ENCODE data around the gene SFRP5.

Gene SFRP5

DNA sequence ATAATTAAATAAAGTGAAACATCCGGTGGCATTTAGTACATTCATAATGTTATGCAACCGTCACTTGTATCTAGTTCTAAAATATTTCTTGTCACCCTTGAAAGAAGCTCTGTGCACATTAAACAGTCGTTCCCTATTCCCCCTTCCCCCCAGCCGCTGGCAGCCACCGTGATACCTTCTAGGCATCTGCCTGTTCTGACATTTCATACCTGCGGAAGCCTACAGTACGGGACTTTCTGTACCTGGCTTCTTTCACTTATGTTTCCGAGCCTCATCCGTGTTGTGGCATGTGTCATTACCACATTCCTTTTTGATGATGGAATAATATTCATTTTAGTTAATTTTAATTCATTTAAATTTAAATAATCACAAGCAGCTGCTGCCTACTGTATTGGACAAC lies 13.9 kb upstream of the SFRP5 start:
- no peak for DNase-seq (ENCODE audit: low read depth in 2 of 2)

DNA sequence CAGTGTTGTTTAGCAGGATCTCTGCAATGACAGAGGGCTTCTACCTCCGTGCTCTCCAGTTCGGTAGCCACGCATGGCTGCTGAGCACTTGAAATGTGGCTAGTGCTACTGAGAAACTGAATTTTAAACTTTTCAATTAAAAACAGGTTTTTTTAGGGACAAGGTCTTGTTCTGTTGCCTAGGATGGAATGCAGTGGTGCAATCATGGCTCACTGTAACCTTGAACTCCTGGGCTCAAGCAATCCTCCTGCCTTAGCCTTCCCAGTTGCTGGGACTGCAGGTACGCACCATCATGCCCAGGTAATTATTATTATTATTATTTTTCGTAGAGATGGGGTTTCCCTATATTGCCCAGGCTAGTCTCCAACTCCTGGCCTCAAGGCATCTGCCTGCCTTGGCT lies 13.4 kb upstream of the SFRP5 start:
- no peak for DNase-seq (ENCODE audit: low read depth in 2 of 2)

- no peak for DNase-seq (ENCODE audit: low read depth in 2 of 2)
These were observed 12.5 kb upstream of the SFRP5 start for GRCh38 chr10:97784200-97784810.

DNA sequence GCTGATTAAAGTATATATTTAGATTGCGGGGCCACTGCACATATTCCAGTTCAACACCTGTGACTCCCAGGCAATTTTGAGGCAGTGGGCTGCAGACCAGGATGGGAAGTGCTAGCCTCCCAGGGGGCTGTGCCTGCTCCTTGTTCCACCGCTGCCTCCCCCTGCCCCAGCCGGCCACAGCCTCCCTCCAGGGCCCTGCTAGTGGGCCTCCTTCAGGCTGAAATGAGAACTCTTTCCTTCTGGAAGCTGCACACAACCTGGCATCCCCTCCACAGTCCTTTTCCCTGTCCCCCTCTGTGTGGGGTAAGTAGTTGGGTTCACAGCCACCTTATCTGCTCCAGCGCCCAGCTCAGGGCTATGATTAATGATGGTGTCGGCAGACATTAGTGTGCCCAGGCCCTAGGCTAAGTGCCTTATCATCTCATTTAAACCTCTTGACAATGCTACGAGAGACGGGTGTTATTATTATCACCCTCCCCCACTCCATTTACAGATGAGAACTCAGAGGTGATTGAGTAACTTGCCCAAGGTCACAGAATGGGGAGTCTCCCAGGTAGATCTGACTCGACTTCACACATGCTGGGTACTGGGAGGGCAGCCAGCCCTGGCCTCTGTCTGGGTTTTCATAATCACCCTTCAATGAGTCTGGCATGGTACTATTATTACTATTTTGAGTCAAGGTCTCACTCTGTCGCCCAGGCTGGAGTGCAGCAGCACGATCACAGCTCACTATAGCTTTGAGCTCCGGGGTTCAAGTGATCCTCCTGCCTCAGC lies 10.8 kb upstream of the SFRP5 start:
- DNase-seq (ENCODE audit: low read depth in 2 of 2), result no peak

- no peak for DNase-seq (ENCODE audit: low read depth in 2 of 2)
These were observed 10.0 kb upstream of the SFRP5 start for GRCh38 chr10:97781618-97782331.

DNA sequence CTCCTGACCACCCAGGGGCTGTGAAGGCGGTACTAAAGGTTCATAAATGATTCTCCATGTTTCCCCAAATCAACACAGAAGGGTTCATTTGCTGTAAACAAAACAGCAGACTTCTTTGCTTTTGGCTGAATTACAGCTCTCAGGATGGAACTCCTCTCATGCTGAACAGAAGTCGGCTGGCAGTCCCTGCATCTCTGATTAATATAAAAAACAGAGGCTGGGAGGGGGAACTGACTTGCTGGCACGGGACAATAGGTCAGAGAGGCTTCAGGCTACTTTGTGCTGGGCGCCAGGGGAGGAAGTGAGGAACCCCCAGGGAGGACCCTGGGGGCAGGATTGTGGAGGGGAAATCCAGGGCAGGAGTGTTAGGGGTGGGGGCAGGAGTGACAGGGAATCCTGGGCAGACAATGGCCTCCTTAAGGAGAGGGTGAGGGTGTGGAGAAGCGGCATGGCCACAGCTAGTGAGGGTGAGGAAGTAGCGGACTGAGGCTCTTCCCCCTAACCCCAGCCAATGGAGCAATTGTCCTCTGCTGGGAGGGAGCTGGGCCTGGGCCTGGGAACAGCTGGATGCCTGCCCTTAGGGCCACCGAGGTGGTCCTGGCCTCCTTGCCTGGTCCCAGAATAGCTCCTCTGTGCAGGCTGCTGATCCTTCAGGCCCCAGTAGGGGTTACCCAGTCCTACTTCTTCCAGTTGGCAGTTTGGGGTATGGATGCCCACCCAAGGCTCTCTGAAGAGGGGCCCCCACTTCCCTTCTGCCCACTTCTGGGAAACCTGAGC lies 9.2 kb upstream of the SFRP5 start:
- DNase-seq (ENCODE audit: low read depth in 2 of 2), result no peak

DNA sequence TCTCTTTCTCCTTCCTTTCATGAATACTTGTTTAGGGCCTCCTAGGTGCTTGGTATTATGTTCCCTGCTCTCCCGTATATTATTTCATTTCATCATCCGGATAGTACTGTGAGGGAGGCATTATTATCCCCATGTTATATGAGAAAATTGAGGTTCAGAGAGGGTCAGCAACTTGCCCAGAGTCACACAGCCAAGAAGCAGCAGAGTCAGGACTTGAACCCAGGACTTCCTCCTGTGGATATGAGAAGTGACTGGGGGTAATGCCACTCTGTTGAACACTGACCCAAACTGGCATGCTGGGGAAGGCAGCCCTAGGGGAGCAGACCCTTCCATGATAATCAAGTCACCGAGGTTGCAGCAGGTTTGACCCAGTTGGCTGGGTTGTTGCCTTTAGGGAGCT lies 8.2 kb upstream of the SFRP5 start:
- no peak for DNase-seq (ENCODE audit: low read depth in 2 of 2)

DNA sequence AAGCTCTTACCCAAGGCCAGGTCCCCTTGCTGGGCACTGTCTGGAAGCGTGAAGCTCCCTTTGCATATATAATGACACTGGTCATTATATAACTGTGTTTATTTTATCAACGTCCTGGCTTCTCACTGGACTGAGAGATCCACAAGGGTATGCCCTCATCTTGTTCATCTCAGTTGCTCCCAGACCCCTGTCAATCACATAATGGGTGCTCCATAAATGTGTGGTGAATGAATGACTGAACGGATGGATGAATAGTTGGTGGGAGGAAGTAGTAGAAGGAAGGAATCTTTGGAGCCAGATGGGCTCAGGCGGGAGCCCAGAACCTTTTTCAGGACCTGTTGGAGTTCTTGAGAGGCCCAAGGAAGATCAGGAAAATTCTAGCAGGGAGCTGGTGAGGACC lies 7.7 kb upstream of the SFRP5 start:
- DNase-seq (ENCODE audit: low read depth in 2 of 2), result no peak

DNA sequence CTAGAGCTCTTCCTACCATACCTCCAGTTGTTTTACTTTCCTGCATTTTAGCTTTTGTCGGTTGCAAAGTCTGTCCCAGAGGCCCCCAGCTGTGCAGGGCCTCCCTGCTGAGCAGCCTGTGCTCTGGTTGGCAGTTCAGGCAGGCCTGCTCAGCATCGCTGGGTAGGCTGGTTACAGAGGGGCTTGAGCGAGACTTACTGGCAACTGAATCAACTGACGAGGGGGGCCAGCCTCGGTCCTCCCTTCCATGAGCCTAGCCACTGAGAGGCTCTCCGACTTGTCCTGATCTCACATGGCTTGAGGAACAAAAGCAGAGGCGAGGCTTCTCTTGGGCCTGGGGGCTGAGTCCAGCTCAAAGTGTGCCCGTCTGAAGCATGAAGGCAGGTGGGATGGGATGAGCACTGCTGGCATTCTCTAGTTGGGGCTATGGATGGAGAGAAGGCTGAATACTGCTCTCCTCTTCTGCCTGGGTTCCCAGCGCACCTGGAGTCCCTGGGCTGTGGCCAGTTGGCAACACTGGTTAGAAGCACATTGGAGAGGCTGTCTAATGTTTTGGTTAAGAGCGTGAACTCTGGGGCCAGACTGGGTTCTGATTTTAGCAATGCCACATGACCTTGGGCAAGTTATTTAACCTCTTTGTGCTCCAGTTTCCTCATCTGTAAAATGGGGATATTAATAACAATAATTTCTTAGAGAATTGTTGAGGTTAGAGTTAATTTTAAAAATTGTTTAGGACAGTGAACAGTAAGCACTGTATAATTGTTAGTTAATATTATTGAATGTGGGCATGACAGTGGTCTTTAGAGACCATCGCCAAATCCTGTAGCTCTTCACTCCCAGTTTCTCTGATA lies 6.9 kb upstream of the SFRP5 start:
- DNase-seq (ENCODE audit: low read depth in 2 of 2), result no peak

GRCh38 chr10:97777143-97777542 lies 5.3 kb upstream of the SFRP5 start:
- no peak for DNase-seq (ENCODE audit: low read depth in 2 of 2)

DNA sequence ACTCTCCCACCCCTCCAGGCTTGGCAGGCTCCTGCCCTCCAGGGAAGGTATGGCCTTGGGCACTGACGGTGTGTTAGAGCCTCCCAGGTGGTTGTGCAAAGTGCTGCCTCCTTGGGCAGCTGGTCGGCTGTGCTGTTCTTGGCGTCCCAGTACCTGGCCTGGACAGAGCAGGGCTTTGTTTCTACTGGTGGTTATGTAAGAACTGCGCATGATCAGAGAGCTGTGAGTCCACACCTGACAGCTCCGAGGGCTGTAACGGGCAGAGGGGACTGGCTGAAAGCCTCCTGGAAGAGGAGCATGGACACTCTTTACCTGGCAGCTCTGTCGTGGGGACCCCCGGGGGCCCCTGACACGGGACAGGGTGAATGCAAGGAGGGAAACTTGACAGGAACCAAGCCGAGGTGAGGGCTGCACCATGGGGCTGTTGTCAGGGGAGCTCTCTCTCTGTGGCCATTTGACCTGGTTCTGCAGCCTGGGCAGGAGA lies 3.1 kb upstream of the SFRP5 start:
- DNase-seq (ENCODE audit: low read depth in 2 of 2), result no peak

DNA sequence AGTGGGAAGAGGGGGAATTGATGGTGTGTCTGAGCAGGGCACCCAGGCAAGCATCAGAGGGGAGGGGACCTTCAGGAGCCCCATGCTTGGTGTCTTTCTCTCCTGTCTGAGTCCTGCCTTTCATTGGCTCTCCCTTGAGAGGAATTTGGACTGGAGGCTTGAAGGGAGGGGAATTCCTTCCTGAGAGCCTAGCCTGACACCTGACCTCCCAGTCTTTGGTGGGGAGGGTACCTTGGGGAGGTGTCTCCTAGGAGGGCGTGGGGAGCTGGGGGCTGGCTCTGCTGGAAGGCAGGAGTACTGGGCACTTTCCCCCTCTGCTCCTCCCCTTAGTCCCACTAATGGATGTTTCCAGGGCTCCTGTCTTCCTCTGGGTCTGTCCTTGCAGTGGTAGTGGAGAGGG lies 1.3 kb upstream of the SFRP5 start:
- no peak for DNase-seq (ENCODE audit: low read depth in 2 of 2)

DNA sequence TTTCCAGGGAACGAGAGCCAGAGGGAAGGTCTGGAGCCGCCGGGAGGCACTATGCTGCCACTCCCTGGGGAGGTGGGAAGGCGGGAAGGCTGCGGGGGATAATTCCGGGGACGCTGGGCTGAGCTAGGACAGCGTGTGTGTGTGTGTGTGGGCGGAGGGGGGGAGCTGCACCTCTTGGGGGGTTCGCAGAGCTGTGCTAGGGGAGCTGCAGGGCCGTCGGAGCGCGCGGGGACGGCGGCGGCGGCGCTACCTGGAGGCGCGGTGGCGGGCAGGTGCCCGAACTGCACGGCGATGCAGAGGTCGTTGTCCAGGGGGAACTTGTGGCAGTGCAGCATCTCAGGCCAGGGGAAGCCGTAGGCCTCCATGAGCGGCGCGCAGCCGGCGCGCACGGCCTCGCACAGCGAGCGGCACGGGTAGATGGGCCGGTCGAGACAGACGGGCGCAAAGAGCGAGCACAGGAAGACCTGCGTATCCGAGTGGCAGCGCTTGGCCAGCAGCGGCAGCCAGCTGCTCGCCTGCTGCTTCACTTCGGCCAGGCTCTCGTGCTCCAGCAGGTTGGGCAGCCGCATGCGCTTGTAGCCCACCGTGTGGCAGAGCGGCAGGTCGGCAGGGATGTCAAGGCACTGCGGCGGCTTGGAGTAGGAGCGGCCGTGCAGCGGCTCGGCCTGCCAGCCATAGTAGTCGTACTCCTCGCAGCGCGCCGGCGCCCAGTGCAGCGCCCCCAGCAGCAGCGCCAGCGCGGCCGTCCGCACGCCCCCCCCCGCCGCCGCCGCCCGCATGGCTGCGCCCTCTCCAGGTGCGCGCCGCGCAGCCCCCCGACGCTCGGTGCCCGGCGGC lies 526 bp downstream of the SFRP5 start:
- no peak for DNase-seq (ENCODE audit: low read depth in 2 of 2)

DNA sequence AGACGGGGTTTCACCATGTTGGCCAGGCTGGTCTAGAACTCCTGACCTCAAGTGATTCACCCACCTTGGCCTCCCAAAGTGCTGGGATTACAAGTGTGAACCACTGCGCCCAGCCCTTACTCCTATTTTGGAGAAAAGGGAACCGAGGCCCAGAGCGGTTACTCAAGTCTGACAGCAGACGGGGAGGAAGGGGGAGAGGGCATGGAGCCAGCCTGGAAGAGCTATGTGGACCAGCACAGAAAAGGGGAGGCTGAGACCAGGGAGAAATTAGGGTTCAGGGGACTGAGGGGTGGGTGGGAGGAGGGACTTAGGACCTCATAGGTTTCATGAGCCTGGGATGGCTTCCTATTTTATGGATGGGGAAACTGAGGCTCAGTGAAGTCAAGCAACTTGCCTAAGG lies 1.5 kb downstream of the SFRP5 start:
- DNase-seq (ENCODE audit: low read depth in 2 of 2), result no peak

DNA sequence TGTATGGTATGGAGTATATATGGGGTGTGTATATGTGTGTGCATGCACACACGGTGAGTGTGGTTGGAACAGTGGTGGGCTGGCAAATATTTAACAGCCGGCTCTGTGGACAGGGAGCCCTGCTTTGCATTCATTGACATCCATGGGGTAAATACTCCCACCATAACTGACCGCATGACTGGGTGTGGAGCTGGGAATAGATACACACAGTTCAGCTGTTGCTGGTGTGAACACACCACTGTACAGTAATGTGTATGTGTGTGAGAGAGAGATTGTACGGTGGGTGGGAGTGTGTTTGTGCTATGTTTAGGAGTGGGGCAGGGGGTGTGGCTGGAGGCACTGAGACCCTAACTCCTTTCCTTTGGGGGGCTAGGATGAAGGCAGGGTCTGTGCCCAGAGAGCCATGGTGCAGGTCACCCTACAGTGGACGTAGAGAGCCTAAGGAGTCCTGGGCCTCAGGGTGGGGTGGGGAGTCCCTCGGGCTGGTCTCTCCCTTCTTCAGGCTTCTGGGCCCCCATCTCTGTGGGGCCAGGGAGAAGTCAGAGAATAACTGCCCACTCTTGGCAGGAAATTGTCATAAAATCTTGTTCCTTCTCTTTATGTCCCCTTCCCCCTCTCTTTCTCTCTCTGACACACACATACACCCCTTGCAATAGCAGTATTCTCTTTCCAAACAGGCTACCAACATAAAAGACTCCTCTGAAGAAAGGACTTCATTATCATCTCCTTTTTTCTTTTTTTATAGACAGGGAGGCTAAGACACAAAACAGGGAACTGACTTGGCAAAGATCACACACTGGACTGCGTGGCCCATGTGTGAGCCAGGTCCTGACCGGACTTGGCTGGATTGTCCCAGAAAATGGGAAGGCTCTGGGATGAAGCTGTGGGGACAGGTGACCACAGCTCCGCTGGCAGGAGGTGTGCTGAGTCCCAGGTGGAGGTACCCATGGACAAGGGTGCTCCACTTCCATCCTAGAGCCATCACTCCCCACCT lies 3.2 kb downstream of the SFRP5 start:
- DNase-seq (ENCODE audit: low read depth in 2 of 2), result no peak

DNA sequence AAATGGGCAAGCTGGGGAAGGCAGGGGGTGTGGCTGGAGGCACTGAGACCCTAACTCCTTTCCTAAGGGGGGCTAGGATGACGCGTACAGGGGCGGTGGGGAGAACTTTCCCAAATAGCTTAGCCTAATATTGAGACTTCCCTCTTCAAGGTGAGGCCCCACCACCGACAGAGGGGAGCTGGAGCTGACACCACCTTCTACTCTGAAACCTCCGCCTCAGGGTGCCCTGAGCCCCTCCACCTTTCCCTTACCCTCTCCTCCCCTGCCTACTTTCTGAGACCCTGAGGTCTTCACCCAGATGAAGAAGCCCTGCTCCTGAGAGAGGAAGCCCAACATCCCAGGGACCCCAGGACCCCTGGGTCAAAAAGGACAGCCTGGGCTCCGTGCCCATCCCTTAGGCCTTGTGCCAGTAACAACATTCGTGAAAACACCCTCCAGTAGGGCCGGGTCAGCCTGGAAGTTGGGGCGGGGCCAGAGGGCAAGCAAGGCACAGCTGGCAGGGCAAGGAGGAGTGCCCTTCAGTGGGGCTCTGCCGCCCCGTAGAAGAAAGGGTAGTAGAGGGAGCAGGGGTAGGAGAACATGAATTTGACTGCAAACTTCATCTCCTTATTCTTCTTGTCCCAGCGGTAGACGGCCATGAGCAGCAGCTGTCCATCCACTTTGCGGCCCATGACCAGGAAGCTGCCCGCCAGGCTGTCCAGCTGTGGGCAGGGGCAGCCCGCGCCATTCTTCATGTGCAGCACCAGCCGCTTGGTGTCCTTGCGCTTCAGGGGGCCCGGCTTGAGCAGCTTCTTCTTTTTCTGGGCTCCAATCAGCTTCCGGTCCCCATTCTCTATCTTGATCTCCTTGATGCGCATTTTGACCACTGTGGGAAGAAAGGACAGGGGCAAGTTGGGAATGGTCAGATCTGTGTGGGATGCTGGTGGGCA lies 4.5 kb downstream of the SFRP5 start:
- no peak for DNase-seq (ENCODE audit: low read depth in 2 of 2)

GRCh38 chr10:97766106-97766810 lies 5.5 kb downstream of the SFRP5 start:
- DNase-seq (ENCODE audit: low read depth in 2 of 2), result no peak

Data from stimulated activated CD8-positive, alpha-beta memory T cell treated with anti-CD3 and anti-CD28 coated beads, Interleukin-15, amount 100 ng/mL, for 4 hours (primary cell).